Adrenal gland (tissue), 5 donors: ENCODE results near the gene TM4SF20.

Experiments
- CTCF ChIP-seq, 6 experiments: fragments of 450-650 bp in 4 of 6; fragments of 200-600 bp in 2 of 6; sonication (generic) in 1 of 6; IDR thresholded peaks; 1 replicate in 5 of 6; 2 replicates in 1 of 6; pipeline versions ENCODE4 v1.5.1 to v1.8.0; 2016 to 2021; ENCODE audit warnings: antibody characterized with exemption in 6 of 6, mild to moderate bottlenecking in 2 of 6, moderate library complexity in 1 of 6
- POLR2A ChIP-seq, 2 donors: fragments of 450-650 bp; IDR thresholded peaks; one replicate each; pipeline ENCODE4 v1.6.1; 2017; ENCODE audit warnings: antibody characterized with exemption in 2 of 2, mild to moderate bottlenecking in 2 of 2, moderate library complexity in 1 of 2
- donor health status: DM: no; HTN: no; CAD: no.

- TF ChIP-seq CTCF (IDR thresholded peaks at IDR 0.05) (no peak), POLR2A (IDR thresholded peaks at IDR 0.05) (no peak)
Measured at GRCh38 chr2:227337442-227337841, 41.7 kb downstream of the TM4SF20 start.
